Measurements from ENCODE around the gene ZDHHC11.

ZDHHC11 gene

DNA sequence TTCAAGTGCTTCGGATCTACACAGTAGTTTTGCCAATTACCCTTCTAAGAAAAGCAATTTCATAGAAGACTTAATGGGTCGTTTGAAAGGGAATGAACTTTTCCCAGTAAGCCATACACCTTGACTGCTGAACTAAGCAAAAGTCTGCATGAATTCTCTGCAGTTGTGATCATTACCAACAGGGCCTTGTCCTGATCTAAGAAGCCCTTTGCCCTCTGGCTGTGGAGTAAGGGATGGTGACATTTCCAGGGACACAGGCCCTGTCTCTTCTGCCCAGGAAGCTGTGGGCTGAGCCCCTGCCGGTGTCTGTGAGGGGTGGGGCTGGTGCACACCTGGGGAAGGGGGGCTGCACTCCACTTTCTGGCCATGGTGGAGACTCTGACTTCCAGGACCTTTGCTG is 30.5 kb downstream of the ZDHHC11 start:
- TF ChIP-seq EZH2phosphoT487 (IDR thresholded peaks at IDR 0.05; ENCODE audit: borderline replicate concordance, low read length), result no peak
- TF ChIP-seq, protein P1, sequence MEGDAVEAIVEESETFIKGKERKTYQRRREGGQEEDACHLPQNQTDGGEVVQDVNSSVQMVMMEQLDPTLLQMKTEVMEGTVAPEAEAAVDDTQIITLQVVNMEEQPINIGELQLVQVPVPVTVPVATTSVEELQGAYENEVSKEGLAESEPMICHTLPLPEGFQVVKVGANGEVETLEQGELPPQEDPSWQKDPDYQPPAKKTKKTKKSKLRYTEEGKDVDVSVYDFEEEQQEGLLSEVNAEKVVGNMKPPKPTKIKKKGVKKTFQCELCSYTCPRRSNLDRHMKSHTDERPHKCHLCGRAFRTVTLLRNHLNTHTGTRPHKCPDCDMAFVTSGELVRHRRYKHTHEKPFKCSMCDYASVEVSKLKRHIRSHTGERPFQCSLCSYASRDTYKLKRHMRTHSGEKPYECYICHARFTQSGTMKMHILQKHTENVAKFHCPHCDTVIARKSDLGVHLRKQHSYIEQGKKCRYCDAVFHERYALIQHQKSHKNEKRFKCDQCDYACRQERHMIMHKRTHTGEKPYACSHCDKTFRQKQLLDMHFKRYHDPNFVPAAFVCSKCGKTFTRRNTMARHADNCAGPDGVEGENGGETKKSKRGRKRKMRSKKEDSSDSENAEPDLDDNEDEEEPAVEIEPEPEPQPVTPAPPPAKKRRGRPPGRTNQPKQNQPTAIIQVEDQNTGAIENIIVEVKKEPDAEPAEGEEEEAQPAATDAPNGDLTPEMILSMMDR (IDR thresholded peaks at IDR 0.05; ENCODE audit: low read depth, low read length, poor library complexity, severe bottlenecking), result no peak
- H4K20me1 ChIP-seq (ENCODE audit: control insufficient read depth, insufficient read depth, low read depth, low read length), result no peaks in the 10 kb centered on the region
- H3K4me3 ChIP-seq (ENCODE audit: low read length), result no peak overlapping the region
- no peaks in the 10 kb centered on the region; the same call in 1 of the 2 replicates for H3K36me3 ChIP-seq (ENCODE audit: control insufficient read depth, low read length)
- no peaks in the 10 kb centered on the region for H3K9me2 ChIP-seq (replicated peaks; ENCODE audit: control insufficient read depth, low read length)
- no peaks in the 10 kb centered on the region for H3K79me2 ChIP-seq (ENCODE audit: control insufficient read depth, low read length)
- H3F3A ChIP-seq (ENCODE audit: control insufficient read depth, insufficient read depth), result no peaks in the 10 kb centered on the region
- H3K9me3 ChIP-seq (ENCODE audit: control insufficient read depth, insufficient read depth, low read length), result no peaks in the 10 kb centered on the region
- H3K4me1 ChIP-seq (ENCODE audit: control insufficient read depth, low read length), result no peaks in the 10 kb centered on the region
- H3K27me3 ChIP-seq (ENCODE audit: control insufficient read depth, low read length), result no peaks in the 10 kb centered on the region
- no peak overlapping the region for H3K27ac ChIP-seq (ENCODE audit: low read depth, low read length)
- H3K4me2 ChIP-seq (ENCODE audit: low read length), result no peak overlapping the region

DNA sequence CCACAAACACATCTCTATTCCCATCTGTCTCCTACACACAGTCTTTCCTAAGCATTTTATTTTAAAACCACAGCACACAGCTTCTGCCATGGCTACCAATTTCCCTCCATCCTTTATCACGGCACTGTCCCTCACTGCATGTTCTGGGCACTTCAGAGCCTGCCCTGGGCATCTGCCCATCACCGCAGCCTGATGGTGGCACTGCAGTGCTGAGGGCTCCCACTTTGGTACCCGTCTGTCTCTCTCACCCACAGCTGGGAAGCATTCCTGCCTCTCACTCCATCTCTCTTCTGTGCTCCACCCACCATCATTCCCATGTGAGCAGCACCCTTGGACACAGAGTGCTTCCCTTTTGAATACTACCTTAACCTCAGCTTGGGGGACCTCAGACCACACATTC is 31.7 kb downstream of the ZDHHC11 start:
- Histone ChIP-seq H4K20me1 (ENCODE audit: control insufficient read depth, insufficient read depth, low read depth, low read length) (no peaks in the 10 kb centered on the region), H3K9me2 (replicated peaks; ENCODE audit: control insufficient read depth, low read length) (no peaks in the 10 kb centered on the region), H3K27me3 (ENCODE audit: control insufficient read depth, low read length) (no peaks in the 10 kb centered on the region), H3K79me2 (ENCODE audit: control insufficient read depth, low read length) (no peaks in the 10 kb centered on the region), H3K4me1 (ENCODE audit: control insufficient read depth, low read length) (no peaks in the 10 kb centered on the region), H3K9me3 (ENCODE audit: control insufficient read depth, insufficient read depth, low read length) (no peaks in the 10 kb centered on the region), H3K4me3 (ENCODE audit: low read length) (no peak overlapping the region), H3K4me2 (ENCODE audit: low read length) (no peak overlapping the region), H3F3A (ENCODE audit: control insufficient read depth, insufficient read depth) (no peaks in the 10 kb centered on the region), H3K27ac (ENCODE audit: low read depth, low read length) (no peak overlapping the region), H3K36me3 (ENCODE audit: control insufficient read depth, low read length) (no peaks in the 10 kb centered on the region; the same call in 1 of the 2 replicates)
- no peak for TF ChIP-seq EZH2phosphoT487 (IDR thresholded peaks at IDR 0.05; ENCODE audit: borderline replicate concordance, low read length)
- TF ChIP-seq, protein P1 (IDR thresholded peaks at IDR 0.05; ENCODE audit: low read depth, low read length, poor library complexity, severe bottlenecking), result no peak

DNA sequence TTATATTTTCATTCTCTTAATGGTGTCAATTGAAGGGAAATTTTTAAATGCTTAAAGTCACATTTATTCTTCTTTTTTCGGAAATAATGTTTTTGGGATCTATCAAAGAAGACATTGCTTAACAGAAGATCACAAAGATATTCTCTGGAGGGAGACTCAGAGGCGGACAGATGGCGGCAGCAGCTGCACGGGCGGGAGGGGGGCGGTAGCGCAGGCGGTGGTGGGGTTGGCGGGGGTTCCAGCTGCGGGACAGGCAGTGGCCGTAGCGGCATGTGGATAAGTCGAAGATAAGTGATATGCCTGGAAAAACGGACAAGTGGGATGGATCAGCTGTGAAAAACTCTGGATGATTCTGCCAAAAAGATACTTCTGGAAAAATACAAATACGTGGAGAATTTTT is 34.6 kb downstream of the ZDHHC11 start:
- H3K4me2 ChIP-seq (ENCODE audit: low read length), result no peak overlapping the region
- no peak for TF ChIP-seq EZH2phosphoT487 (IDR thresholded peaks at IDR 0.05; ENCODE audit: borderline replicate concordance, low read length)
- TF ChIP-seq, protein P1 (IDR thresholded peaks at IDR 0.05; ENCODE audit: low read depth, low read length, poor library complexity, severe bottlenecking), result no peak

More for the DNA sequence above, 34.6 kb downstream of the ZDHHC11 start:
- Histone ChIP-seq H3K79me2 (ENCODE audit: control insufficient read depth, low read length) (no peaks in the 10 kb centered on the region), H3K36me3 (ENCODE audit: control insufficient read depth, low read length) (no peaks in the 10 kb centered on the region; the same call in 1 of the 2 replicates), H3K27ac (ENCODE audit: low read depth, low read length) (no peak overlapping the region), H4K20me1 (ENCODE audit: control insufficient read depth, insufficient read depth, low read depth, low read length) (no peaks in the 10 kb centered on the region), H3K9me2 (replicated peaks; ENCODE audit: control insufficient read depth, low read length) (no peaks in the 10 kb centered on the region), H3K27me3 (ENCODE audit: control insufficient read depth, low read length) (no peaks in the 10 kb centered on the region), H3K4me3 (ENCODE audit: low read length) (no peak overlapping the region), H3K9me3 (ENCODE audit: control insufficient read depth, insufficient read depth, low read length) (no peaks in the 10 kb centered on the region), H3F3A (ENCODE audit: control insufficient read depth, insufficient read depth) (no peaks in the 10 kb centered on the region), H3K4me1 (ENCODE audit: control insufficient read depth, low read length) (no peaks in the 10 kb centered on the region)

Data from DOHH2 (cell line).